ENCODE data around the gene KLF7. TPM values are rescaled to one million over a fixed set of nuclear protein-coding genes. Genes with fewer than 3 reads are reported as not detected.

Gene KLF7
- total RNA-seq, 4 donors from 2014 or later = 22.5 to 63.5 (median 37.1) TPM

- no peak overlapping the region for H3K27ac ChIP-seq
- TF ChIP-seq, protein P1, sequence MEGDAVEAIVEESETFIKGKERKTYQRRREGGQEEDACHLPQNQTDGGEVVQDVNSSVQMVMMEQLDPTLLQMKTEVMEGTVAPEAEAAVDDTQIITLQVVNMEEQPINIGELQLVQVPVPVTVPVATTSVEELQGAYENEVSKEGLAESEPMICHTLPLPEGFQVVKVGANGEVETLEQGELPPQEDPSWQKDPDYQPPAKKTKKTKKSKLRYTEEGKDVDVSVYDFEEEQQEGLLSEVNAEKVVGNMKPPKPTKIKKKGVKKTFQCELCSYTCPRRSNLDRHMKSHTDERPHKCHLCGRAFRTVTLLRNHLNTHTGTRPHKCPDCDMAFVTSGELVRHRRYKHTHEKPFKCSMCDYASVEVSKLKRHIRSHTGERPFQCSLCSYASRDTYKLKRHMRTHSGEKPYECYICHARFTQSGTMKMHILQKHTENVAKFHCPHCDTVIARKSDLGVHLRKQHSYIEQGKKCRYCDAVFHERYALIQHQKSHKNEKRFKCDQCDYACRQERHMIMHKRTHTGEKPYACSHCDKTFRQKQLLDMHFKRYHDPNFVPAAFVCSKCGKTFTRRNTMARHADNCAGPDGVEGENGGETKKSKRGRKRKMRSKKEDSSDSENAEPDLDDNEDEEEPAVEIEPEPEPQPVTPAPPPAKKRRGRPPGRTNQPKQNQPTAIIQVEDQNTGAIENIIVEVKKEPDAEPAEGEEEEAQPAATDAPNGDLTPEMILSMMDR (IDR thresholded peaks at IDR 0.05) = no peak
- no peak for TF ChIP-seq POLR2A (IDR thresholded peaks at IDR 0.05)
- H3K27me3 ChIP-seq = no peaks in the 10 kb centered on the region
- no peak overlapping the region for H3K4me3 ChIP-seq
- no peaks in the 10 kb centered on the region for H3K4me1 ChIP-seq
- peaks cover 0 to 9% (median 0%) of the 10 kb centered on the region in 3 donors for H3K36me3 ChIP-seq
- no peaks in the 10 kb centered on the region for H3K9me3 ChIP-seq
- no peak for DNase-seq
These were observed 73.8 kb downstream of the KLF7 start for GRCh38 chr2:207091928-207092327.

- no peak for DNase-seq
- Histone ChIP-seq H3K27me3 (no peaks in the 10 kb centered on the region), H3K36me3 (peaks cover 0 to 14% (median 0%) of the 10 kb centered on the region in 3 donors), H3K27ac (no peak overlapping the region), H3K9me3 (no peaks in the 10 kb centered on the region), H3K4me1 (no peaks in the 10 kb centered on the region), H3K4me3 (no peak overlapping the region)
- TF ChIP-seq, protein P1 (IDR thresholded peaks at IDR 0.05) = no peak
- no peak for TF ChIP-seq POLR2A (IDR thresholded peaks at IDR 0.05)
These were observed 74.6 kb downstream of the KLF7 start for GRCh38 chr2:207091176-207091575.

- no peak for DNase-seq
- H3K27ac ChIP-seq = no peak overlapping the region
- no peaks in the 10 kb centered on the region for H3K4me1 ChIP-seq
These were observed 75.4 kb downstream of the KLF7 start for GRCh38 chr2:207090389-207090788.

DNA sequence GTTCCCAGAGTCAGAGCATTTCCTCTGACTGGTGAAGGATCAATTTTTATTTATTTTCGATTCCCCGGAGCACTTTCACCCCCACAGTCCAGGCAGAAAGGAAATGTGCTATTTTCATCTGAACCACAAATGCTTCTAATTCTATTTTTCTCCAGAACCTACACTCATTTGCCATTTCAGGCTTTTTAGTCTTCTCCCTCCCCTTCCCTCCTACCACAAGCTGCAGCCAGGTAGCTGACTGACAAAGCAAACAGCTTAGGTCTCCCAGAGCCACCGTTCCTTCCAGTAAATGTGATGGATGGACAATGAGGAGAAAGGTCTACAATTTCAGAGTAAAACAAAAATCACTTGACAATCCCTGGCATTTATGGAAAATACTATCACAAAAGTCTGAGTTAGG, 76.9 kb downstream of the KLF7 start:
- H3K9me3 ChIP-seq = no peaks in the 10 kb centered on the region
- no peaks in the 10 kb centered on the region for H3K4me1 ChIP-seq
- no peak for TF ChIP-seq POLR2A (IDR thresholded peaks at IDR 0.05)
- TF ChIP-seq, protein P1 (IDR thresholded peaks at IDR 0.05) = no peak
- no peak for DNase-seq
- H3K27me3 ChIP-seq = no peaks in the 10 kb centered on the region
- no peak overlapping the region for H3K27ac ChIP-seq
- no peak overlapping the region for H3K4me3 ChIP-seq
- peaks cover 0 to 21% (median 0%) of the 10 kb centered on the region in 3 donors for H3K36me3 ChIP-seq

More at GRCh38 chr2:207090389-207090788, 75.4 kb downstream of the KLF7 start:
- no peak overlapping the region for H3K4me3 ChIP-seq
- H3K27me3 ChIP-seq = no peaks in the 10 kb centered on the region
- TF ChIP-seq POLR2A (IDR thresholded peaks at IDR 0.05) = no peak
- TF ChIP-seq, protein P1 (IDR thresholded peaks at IDR 0.05) = no peak
- H3K9me3 ChIP-seq = no peaks in the 10 kb centered on the region
- H3K36me3 ChIP-seq = peaks cover 0 to 16% (median 0%) of the 10 kb centered on the region in 3 donors

DNA sequence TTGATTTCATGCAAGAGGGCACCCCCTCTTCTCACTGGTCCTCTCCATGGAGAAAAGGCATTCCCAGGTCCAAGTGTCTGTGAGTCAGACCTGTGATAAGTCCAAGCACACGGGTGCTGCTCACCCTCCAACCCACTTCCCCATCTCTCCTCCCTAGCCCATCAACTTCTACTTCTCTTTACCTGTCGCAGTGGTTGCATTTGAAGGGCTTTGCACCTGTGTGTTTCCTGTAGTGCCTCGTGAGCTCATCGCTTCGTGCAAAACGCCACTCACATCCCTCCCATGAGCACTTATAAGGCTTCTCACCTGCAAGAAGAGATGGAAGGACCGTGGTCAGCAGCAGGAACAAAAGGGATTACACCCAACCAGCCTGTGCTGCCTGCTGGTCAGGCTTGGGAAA, 77.5 kb downstream of the KLF7 start:
- H3K4me3 ChIP-seq = no peak overlapping the region
- no peaks in the 10 kb centered on the region for H3K27me3 ChIP-seq
- peaks cover 0 to 26% (median 0%) of the 10 kb centered on the region in 3 donors for H3K36me3 ChIP-seq
- DNase-seq = no peak
- TF ChIP-seq, protein P1 (IDR thresholded peaks at IDR 0.05) = no peak
- TF ChIP-seq POLR2A (IDR thresholded peaks at IDR 0.05) = no peak
- H3K9me3 ChIP-seq = no peaks in the 10 kb centered on the region
- no peaks in the 10 kb centered on the region for H3K4me1 ChIP-seq
- H3K27ac ChIP-seq = no peak overlapping the region
